GM19438 (cell line): ENCODE data around the gene SLC38A7.
"Not testable (repeated sequence)": the region's sequence is repeated elsewhere in the genome, so short reads cannot be mapped to it uniquely, and the experiment has no call there.

Experiments
- ATAC-seq: cut with Tn5 transposase; IDR thresholded peaks from one replicate; pipeline ENCODE4 v1.9.1; 2021; ENCODE audit warnings: low read depth; ENCODE audit not compliant: unreplicated experiment

The SLC38A7 gene

GRCh38 chr16:58638148-58639036 lies 46.2 kb downstream of the SLC38A7 start:
- ATAC-seq, result no peak

- ATAC-seq, result not testable (repeated sequence)
These were observed 47.5 kb downstream of the SLC38A7 start for GRCh38 chr16:58637021-58637420.

GRCh38 chr16:58636466-58636865 lies 48.1 kb downstream of the SLC38A7 start:
- no peak for ATAC-seq

GRCh38 chr16:58635502-58635901 lies 49.1 kb downstream of the SLC38A7 start:
- ATAC-seq, result no peak

- no peak for ATAC-seq
These were observed 50.2 kb downstream of the SLC38A7 start for GRCh38 chr16:58634265-58634802.

GRCh38 chr16:58629733-58630640 lies 54.6 kb downstream of the SLC38A7 start, which contains the start of gene CNOT1:
CNOT1 (minus strand) TSS chr16:58629826; CDS start chr16:58599337, 30,489 bp downstream.
- peak; percentile 79 for ATAC-seq

GRCh38 chr16:58628845-58629732 lies 55.5 kb downstream of the SLC38A7 start:
- ATAC-seq, result peak; percentile 9

- ATAC-seq, result no peak
These were observed 60.4 kb downstream of the SLC38A7 start for GRCh38 chr16:58624209-58624608.

- no peak for ATAC-seq
These were observed 64.2 kb downstream of the SLC38A7 start for GRCh38 chr16:58620396-58620795.

GRCh38 chr16:58615280-58615679 lies 69.3 kb downstream of the SLC38A7 start:
- no peak for ATAC-seq
